ENCODE data around the gene URM1.

The URM1 gene

DNA sequence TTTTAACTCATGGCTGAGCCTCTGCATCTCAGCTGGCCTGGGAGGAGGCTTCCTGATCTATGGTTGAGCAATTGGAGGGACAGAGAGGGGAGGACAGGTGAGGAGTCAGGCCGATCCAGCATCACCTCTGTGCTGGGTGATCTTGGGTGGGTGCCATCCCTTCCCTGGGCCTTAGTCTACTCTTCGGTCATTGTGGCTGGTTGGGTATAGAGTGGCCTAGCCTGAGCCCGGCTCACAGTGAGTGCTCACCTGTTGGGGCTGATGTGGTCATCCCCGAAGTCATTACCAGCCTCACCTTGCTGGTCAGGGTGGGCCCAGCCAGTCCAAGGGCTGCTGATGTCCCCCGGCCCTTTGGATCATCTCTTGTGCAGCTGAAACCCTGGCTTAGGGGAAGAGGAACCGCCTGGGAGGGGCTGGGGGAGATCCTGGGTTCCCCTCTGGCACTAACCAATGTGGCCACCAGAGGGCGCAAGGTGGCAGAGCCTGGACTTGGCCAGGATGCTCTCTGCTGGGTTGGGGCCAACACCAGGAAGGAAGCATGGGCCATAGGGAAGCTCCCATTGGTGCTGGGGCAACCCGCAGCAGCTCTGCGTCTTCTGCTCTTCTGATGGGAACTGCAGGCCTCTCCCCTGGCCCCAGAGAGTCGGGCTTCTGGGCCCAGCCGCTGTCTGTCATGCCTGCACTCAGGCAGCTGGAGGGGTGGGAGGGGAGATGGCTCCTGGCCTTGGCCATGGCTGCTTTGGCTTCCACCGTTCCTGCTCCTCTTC lies 67.4 kb downstream of the URM1 start:
- DNase-seq = peak; percentile 72

- DNase-seq = no peak
Observed at GRCh38 chr9:128439273-128439672, 68.1 kb downstream of the URM1 start.
